Upper lobe of left lung (tissue), 4 donors: ENCODE measurements around the gene ITGB1BP1.

Experiments used
- CTCF ChIP-seq, 6 experiments: fragments of 450-650 bp in 4 of 6; fragments of 200-600 bp in 2 of 6; sonication (generic) in 2 of 6; IDR thresholded peaks; one replicate each; pipeline ENCODE4 v1.5.1; 2016 to 2019; ENCODE audit warnings: antibody characterized with exemption in 6 of 6
- POLR2A ChIP-seq, 4 donors: fragments of 450-650 bp; IDR thresholded peaks; one replicate each; pipeline ENCODE4 v1.5.1; 2016 to 2017; ENCODE audit warnings: antibody characterized with exemption in 4 of 4, mild to moderate bottlenecking in 2 of 4
- POLR2AphosphoS5 ChIP-seq, 2 donors: sonication (generic); formaldehyde crosslinking; IDR thresholded peaks; one replicate each; pipeline ENCODE4 v1.5.1; 2017; ENCODE audit warnings: antibody characterized with exemption in 2 of 2

DNA sequence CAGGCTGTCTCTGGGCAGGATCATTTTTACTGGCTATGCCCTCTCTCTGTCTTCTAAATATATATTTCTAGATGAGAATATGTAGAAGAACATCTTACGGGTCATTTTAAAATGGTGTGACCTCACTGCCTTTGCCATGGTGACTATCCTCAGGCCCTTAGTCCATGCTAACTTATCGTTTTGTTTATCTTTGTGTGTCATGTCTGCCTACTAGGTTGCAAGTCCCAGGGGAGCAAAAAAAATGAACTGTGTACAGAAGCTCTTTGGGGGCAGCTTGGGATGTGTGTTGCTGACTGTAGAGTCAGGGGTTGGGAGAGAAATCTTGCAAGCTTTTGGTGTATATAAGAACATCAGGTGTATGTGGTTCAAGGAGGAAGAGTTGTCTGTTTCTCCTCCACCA lies 11.2 kb upstream of the ITGB1BP1 start:
- TF ChIP-seq CTCF (IDR thresholded peaks at IDR 0.05) (no peak), POLR2A (IDR thresholded peaks at IDR 0.05) (no peak), POLR2AphosphoS5 (IDR thresholded peaks at IDR 0.05) (no peak)
